Effector memory CD8-positive, alpha-beta T cell (primary cell): Measurements from ENCODE around the gene COX17.

ENCODE experiments used
- ATAC-seq: fragments of 150-1000 bp; cut with Tn5 transposase; replicated peaks from 2 replicates; pipeline ENCODE4 v1.10.0; 2021; ENCODE audit warnings: mild to moderate bottlenecking, moderate library complexity
- DNase-seq, 3 experiments: peaks; one replicate each; pipeline ENCODE4 v3.0.0; 2021
- H3K27ac Mint-ChIP-seq, 2 donors: one replicate each; pipeline ENCODE4 v1.8.0; 2022; ENCODE audit warnings: mild to moderate bottlenecking in 2 of 2, mixed read lengths in 2 of 2, moderate library complexity in 2 of 2
- H3K27me3 Mint-ChIP-seq, 2 donors: one replicate each; pipeline ENCODE4 v1.8.0; 2022; ENCODE audit warnings: mixed read lengths in 2 of 2
- H3K36me3 Mint-ChIP-seq: one replicate; pipeline ENCODE4 v1.8.0; 2022; ENCODE audit warnings: mild to moderate bottlenecking, moderate library complexity, mixed read lengths; ENCODE audit not compliant: insufficient read depth
- H3K4me1 Mint-ChIP-seq, 2 donors: one replicate each; pipeline ENCODE4 v1.8.0; 2022; ENCODE audit warnings: low read depth in 2 of 2, mixed read lengths in 2 of 2
- H3K4me3 Mint-ChIP-seq, 2 donors: one replicate each; pipeline ENCODE4 v1.8.0; 2022; ENCODE audit warnings: mild to moderate bottlenecking in 2 of 2, mixed read lengths in 2 of 2, moderate library complexity in 2 of 2
- H3K9me3 Mint-ChIP-seq, 2 donors: one replicate each; pipeline ENCODE4 v1.8.0; 2022; ENCODE audit warnings: mixed read lengths in 2 of 2

The COX17 gene

DNA sequence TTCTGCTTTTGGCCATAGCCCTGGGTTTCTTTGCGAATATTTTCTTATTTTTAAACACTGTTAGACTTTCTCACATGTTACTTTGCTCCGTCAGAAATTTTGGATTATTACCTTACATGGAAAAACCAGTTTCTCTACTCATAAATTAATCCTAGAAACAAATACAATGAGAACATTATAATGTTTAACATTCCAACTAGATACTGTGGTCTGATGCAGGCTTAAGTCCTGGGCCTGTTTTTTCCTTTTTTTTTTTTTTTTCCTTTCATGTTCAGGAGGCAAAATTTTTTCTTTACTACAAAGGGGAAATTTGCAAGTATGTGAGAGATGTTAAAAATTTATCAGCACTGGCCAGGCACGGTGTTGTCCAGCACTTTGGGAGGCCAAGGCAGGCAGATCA, 45.7 kb downstream of the COX17 start:
- no peaks in the 10 kb centered on the region for H3K9me3 Mint-ChIP-seq
- no peak overlapping the region for H3K27ac Mint-ChIP-seq

DNA sequence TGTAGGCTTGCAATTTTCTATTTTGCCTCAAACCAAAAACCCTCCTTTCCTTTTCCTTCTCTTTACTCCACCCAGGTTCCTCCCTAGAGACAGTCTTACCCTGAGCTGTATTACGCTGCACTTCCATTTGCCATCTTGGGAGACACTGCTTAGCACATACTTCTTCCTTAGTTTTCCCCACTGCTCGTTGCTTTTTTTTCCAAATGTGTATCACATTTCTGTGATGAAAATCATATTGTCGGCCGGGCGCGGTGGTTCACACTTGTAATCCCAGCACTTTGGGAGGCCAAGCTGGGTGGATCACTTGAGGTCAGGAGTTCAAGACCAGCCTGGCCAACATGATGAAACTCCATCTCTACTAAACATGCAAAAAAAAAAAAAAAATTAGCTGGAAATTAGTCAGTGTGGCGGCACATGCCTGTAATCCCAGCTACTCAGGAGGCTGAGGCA, 46.3 kb downstream of the COX17 start:
- Mint-ChIP-seq H3K4me1 (peaks cover 6 to 13% of the 10 kb centered on the region in 2 donors), H3K27me3 (peaks cover under 1 to 40% of the 10 kb centered on the region in 2 donors), H3K9me3 (no peaks in the 10 kb centered on the region), H3K36me3 (no peaks in the 10 kb centered on the region), H3K4me3 (no peak overlapping the region), H3K27ac (no peak overlapping the region)
- no peak for ATAC-seq
- no peak for DNase-seq

More for the DNA sequence above, 45.7 kb downstream of the COX17 start:
- no peak for ATAC-seq
- no peaks in the 10 kb centered on the region for H3K36me3 Mint-ChIP-seq
- H3K4me3 Mint-ChIP-seq = no peak overlapping the region
- DNase-seq = no peak
- H3K27me3 Mint-ChIP-seq = peaks cover 0 to 34% of the 10 kb centered on the region in 2 donors
- H3K4me1 Mint-ChIP-seq = peaks cover 4 to 13% of the 10 kb centered on the region in 2 donors

DNA sequence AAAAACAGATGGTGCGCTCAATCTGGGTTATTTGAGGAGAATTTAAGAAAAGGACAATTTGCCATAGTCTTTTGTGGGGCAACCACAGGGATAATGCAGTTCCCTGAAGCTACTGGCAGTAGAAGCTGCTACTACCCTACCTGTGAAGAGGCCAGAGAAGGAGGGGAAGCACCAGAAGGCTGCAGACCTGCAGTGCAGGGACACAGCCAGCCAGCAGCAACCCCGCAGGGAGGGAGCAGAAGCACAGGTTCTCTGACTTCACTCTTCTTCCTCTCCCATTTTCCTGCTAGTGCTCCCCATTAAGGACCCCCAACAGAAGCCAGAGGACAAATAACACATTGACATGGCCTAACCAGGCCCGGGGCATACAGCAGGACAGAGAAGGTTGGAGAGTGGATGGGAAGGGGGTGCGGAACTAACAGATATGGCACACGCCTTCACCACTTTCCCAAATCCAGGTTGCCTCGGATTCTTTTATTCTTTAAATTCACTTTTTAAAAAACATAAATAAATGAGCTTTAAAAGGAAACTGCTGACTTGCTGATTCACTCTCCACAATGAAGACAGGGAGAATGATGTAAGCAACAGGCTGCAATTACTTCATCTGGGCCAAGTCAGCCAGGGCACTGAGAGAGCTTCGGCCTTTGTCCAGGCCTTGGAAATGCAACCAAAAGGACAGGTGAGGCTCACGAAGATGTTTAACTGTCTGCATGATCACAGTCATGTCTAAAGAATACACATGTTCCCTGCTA, 46.9 kb downstream of the COX17 start:
- no peak for DNase-seq
- no peaks in the 10 kb centered on the region for H3K36me3 Mint-ChIP-seq
- peaks cover 6 to 13% of the 10 kb centered on the region in 2 donors for H3K4me1 Mint-ChIP-seq
- peaks cover 6 to 46% of the 10 kb centered on the region in 2 donors for H3K27me3 Mint-ChIP-seq
- H3K9me3 Mint-ChIP-seq = no peaks in the 10 kb centered on the region
- ATAC-seq = no peak
- H3K27ac Mint-ChIP-seq = no peak overlapping the region
- H3K4me3 Mint-ChIP-seq = no peak overlapping the region

DNA sequence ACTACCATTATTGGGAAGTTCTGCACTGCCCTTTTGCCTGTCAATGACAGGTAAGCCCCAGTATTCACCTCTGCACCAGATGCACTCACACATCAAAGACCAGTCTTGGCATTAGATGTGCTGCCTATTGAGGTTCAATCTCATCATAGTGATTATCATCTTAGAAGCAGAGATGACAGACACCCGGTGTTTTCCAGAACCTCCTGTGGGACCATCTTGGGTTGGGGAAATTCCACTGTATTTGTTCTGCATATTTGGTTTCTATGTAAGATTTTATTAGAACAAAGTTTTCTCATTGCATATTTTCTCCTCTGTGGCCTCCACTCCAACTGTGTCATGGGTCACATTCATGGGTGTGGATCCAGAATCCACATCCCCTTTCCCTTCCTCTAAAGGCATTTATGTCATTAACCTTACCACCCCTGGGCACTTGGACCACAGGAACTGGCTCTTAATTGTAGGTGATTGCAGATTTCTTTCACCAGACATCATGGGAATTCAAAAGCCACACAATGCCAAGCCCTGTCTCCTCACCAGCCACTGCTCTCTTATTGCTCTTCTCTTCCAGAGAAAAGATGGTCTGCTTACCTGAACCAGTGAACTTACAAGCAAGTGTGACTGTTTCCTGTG, 48.3 kb downstream of the COX17 start:
- DNase-seq (no peak), ATAC-seq (peak; percentile 51)
- Mint-ChIP-seq H3K27me3 (peaks cover 10 to 52% of the 10 kb centered on the region in 2 donors), H3K4me3 (no peak overlapping the region), H3K36me3 (no peaks in the 10 kb centered on the region), H3K4me1 (peaks cover 6 to 13% of the 10 kb centered on the region in 2 donors), H3K27ac (no peak overlapping the region), H3K9me3 (no peaks in the 10 kb centered on the region)

DNA sequence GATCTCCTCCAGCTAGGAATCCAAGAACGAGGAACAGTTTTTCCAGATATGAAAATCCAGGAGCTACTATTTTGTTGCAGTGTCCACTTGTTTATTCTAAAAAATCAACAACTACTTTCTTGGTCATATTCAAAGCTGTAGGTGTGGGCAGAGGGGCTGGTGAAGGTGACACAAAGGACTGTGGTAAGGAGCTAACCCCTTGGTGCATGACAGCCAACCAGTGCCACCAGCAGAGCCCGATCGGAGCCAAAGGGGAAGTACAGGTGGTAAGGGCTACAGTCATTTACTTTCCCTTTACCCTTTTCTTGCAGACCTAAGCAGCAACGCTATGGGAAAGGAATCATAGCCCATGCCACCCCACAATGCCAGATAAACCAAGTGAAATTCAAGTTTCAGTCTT, 48.8 kb downstream of the COX17 start:
- H3K4me1 Mint-ChIP-seq = peaks cover 6 to 13% of the 10 kb centered on the region in 2 donors
- DNase-seq = no peak
- no peaks in the 10 kb centered on the region for H3K9me3 Mint-ChIP-seq
- peak; percentile 64 for ATAC-seq
- no peak overlapping the region for H3K27ac Mint-ChIP-seq
- H3K27me3 Mint-ChIP-seq = peaks cover 10 to 52% of the 10 kb centered on the region in 2 donors
- no peak overlapping the region for H3K4me3 Mint-ChIP-seq
- H3K36me3 Mint-ChIP-seq = no peaks in the 10 kb centered on the region

DNA sequence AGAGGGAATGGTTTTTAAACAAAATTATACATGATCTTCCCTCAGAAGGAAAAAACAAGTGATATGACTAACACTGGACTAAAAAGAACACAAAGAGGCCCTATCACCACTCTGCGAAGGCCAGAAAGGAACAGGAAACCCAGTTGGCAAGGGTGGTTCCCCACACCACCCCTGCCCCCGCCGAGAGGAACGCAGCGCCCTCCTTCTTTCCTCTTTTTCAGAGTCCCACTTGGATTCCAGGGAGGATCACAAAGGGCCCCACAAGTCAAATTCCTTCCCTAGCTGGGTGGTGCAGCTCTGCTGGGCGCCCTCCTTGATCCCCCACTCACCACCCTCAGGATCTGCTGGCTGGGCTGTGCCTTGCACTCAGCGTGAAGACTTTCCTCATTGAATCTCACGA, 49.7 kb downstream of the COX17 start:
- no peaks in the 10 kb centered on the region for H3K36me3 Mint-ChIP-seq
- peaks cover 6 to 13% of the 10 kb centered on the region in 2 donors for H3K4me1 Mint-ChIP-seq
- peak overlapping the region in 1 of 2 donors; percentile 58 for H3K27ac Mint-ChIP-seq
- H3K27me3 Mint-ChIP-seq = peaks cover 10 to 47% of the 10 kb centered on the region in 2 donors
- ATAC-seq (peak; percentile 60), DNase-seq (no peak)
- peak overlapping the region; percentile 50 to 60 for H3K4me3 Mint-ChIP-seq
- H3K9me3 Mint-ChIP-seq = no peaks in the 10 kb centered on the region

DNA sequence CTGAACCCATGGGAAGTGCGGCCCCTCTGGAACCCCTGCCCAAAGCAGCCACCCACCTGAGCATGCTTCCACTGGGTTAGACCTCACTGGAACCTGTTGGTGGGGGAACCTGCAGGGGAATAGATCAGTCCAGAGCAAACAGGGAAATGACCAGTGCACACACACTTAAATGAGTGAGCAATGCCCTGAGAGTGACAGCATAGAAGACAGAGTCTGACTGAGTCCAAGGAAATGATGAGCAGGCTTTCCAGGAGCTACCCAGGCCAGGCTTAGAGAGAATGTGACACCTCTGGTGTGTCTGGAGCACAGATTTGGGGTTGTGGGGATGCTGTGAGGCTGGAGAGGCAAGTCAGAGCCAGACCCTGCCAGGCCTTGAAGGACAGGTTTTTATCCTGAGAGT, 51.0 kb downstream of the COX17 start:
- Mint-ChIP-seq H3K4me3 (no peak overlapping the region), H3K4me1 (peaks cover 6 to 13% of the 10 kb centered on the region in 2 donors), H3K36me3 (no peaks in the 10 kb centered on the region), H3K27ac (no peak overlapping the region), H3K27me3 (peaks cover 10 to 42% of the 10 kb centered on the region in 2 donors), H3K9me3 (no peaks in the 10 kb centered on the region)
- DNase-seq (no peak), ATAC-seq (no peak)

DNA sequence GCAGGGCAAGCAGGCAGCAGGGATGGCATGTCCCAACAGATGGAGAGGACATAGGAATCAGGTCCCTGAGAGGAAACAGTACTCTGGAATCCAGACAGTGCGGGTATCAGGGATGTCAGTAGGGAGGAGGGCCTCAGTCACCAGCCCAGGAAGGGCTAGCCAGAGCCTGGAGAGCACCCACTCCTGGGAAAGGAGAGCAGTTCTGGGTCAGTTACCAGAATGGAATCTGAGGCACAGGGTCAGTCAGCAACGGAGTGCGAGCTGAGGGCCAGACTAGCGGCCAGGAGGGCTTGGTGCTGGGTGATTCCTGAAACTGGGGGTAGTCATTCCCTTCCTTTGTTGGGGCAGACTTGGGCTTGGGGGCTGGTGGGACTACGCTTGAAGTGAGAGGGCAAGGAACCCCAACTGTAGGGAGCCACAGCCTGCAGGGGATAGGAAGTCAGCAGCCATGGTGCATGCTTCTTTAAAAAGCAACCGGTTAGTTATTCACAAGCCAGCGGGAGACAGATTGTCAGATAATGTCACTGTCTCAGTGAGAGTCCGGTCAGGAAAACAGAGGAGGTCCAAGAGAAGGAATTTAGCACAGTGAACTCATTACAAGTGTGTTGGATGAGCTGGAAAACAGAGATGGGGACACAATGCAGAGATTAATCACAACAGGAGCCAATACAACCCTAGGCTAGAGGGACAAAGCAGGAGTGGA, 51.6 kb downstream of the COX17 start:
- Mint-ChIP-seq H3K27me3 (peaks cover 10 to 48% of the 10 kb centered on the region in 2 donors), H3K4me1 (peaks cover 6 to 13% of the 10 kb centered on the region in 2 donors), H3K4me3 (no peak overlapping the region), H3K36me3 (no peaks in the 10 kb centered on the region), H3K27ac (no peak overlapping the region), H3K9me3 (no peaks in the 10 kb centered on the region)
- ATAC-seq = no peak
- no peak for DNase-seq

DNA sequence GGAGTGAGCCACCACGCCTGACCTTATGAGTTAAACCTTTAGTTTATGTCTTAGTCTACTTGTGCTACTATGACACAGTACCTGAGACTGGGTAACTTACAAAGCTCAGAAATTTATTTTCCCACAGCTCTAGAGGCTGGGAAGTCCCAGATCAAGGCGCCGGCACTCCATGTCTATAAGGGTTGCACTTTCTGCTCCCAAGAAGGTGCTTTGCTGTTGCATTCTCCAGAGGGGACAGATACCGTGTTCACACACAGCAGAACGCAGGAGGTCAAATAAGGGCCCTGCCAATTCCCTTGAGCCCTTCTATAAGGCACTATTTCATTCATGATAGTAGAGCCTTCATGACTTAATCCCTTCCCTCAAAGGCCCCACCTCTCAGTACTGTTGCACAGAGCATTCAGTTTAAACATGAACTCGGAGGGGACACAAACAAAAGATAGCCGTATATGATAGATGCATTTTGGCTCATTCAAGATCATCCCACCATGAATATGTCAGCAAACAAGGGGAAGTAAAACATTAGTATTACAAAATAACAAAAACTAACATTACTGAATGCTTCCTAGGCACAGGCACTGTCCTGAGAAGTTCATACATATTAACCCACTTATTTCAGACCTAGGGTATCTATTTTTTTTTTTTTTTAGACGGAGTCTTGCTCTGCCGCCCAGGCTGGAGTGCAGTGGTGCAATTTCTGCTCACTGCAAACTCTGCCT, 53.0 kb downstream of the COX17 start:
- Mint-ChIP-seq H3K27me3 (peaks cover 10 to 55% of the 10 kb centered on the region in 2 donors), H3K36me3 (no peaks in the 10 kb centered on the region), H3K9me3 (no peaks in the 10 kb centered on the region), H3K4me1 (peaks cover 6 to 13% of the 10 kb centered on the region in 2 donors), H3K4me3 (no peak overlapping the region), H3K27ac (no peak overlapping the region)
- DNase-seq (no peak), ATAC-seq (no peak)

DNA sequence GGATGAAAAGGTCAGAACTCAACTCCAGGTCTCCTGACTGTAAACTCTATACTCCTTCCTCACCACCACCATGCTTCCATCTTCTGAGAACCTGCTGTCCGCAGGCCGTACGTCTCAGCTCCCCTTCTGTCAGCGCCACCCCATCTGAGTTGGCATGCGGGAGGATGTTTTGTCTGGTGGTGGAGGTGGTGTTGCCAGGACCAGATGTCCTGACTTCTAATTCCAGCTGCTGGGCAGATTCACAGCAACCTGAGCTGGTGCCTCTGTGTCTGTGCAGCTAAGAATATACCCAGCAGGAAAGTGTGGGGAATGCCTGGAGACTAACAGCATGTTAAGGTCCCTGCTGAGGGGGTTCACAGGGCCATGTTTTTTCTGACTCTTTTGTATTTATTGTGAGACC, 56.3 kb downstream of the COX17 start:
- Mint-ChIP-seq H3K9me3 (no peaks in the 10 kb centered on the region), H3K4me1 (no peaks in the 10 kb centered on the region), H3K4me3 (no peak overlapping the region), H3K27me3 (peaks cover 24 to 50% of the 10 kb centered on the region in 2 donors), H3K36me3 (no peaks in the 10 kb centered on the region), H3K27ac (no peak overlapping the region)
- ATAC-seq (no peak), DNase-seq (no peak)
